HG03521 (cell line): ENCODE measurements around the gene CCDC78.

Experiments used
- ATAC-seq: cut with Tn5 transposase; IDR thresholded peaks from one replicate; pipeline ENCODE4 v1.9.1; 2021; ENCODE audit warnings: mild to moderate bottlenecking, moderate library complexity; ENCODE audit not compliant: unreplicated experiment

Gene CCDC78

DNA sequence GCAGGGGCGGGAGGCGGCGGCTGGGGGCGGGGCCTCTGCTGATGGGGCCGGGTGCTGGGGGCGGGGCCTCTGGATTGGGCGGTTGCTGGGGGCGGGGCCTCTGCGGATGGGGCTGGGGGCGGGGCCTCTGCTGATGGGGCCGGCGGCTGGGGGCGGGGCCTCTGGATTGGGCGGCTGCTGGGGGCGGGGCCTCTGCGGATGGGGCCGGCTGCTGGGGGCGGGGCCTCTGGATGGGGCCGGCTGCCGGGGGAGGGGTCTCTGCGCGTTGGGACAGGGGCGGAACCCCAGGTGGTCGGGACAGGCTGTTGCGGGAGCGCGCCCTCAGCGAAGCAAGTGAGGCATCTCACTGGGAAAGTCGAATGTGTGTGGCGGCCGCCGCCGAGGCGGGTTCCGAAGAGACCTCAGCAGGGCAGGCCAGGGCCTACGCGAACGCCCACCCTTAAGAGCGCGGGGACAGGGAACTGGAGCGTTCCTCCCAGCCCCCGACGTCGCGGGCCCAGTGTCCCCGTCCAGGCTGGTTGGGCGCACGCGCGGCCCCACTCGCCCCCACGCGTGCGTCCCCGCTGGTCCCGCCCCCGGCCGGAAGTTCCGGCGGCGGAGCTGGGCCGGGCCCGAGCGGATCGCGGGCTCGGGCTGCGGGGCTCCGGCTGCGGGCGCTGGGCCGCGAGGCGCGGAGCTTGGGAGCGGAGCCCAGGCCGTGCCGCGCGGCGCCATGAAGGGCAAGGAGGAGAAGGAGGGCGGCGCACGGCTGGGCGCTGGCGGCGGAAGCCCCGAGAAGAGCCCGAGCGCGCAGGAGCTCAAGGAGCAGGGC is 46.2 kb downstream of the CCDC78 start, which contains the start of gene STUB1:
Gene STUB1 (plus strand): TSS at position 597 of the 811 bp plus-strand sequence. CDS start 116 bp downstream, at position 713.
- peak; percentile 38 for ATAC-seq

DNA sequence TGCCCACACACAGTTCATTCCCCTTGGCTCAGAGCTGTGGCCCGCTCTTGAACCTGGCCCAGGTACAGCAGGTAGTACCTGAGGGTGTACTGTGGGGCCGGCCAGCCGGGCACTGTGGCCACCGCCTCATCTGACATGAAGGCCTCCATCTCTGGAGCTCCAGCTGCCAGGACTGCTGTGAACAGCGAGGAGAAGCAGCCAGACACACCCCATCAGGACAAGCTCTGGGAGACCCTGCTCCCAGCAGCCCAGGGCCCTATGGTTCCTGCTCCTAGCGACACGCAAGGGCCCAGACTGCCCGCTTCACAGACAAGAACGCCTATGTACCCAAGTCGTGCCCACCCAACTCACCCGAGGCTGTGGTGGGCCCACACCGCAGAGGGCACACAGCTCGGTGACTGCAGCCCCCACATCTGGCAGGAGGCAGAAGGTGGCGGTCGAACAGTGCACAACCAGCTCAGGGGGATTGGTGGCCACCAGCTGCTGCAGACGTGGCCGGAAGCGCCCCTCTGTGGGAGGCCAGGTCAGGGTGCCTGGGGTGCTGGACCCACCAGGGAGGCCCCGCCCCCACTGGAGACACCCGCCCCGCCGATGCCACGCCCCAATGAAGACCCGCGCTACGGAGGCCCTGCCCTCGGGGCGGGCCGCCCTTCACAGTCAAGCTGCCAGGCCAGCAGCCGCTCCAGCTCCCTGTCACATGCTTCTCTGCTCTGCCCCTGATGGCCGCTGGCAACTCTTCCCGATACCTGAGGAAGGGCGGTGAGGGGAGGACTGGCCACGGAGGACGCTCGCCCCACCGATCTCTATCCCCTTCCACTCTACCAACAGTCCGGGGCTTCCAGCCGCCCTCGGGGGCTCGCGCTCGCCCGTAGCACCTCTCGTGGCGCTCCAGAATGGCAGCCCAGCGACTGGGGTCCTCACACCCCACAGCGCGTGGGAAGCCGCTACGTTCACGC is 47.1 kb downstream of the CCDC78 start:
- no peak for ATAC-seq

DNA sequence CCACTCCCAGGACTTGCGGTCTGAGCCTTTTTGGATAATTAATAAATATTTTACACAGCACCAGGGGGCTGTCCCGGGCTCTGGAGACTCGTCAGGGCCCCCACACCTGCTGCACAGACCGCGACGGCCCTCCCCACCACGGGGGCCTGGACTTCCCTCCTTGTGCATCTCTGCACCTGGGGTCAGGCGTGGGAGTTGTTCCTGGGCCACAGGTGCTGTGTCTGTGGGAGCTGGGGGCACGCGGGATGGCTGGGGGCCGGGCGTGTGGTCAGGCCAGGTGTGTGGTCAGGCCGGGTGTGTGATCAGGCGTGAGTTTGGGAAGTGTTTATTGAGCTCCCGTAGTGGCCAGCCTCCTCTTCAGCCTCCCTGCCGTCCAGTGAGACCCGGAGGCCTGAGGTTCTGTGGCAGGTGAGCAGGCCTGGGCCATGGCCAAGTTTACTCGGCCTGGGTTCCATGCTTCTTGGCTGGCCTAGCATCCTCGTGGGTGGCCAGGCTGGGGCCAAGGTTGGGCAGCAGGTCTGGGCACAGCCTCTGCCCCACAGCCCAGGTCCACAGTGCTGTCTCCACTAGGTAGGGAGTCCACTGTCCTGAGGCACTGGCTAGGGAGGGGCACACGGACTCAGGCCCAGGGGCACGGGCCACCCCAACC is 47.9 kb downstream of the CCDC78 start:
- ATAC-seq: no peak

DNA sequence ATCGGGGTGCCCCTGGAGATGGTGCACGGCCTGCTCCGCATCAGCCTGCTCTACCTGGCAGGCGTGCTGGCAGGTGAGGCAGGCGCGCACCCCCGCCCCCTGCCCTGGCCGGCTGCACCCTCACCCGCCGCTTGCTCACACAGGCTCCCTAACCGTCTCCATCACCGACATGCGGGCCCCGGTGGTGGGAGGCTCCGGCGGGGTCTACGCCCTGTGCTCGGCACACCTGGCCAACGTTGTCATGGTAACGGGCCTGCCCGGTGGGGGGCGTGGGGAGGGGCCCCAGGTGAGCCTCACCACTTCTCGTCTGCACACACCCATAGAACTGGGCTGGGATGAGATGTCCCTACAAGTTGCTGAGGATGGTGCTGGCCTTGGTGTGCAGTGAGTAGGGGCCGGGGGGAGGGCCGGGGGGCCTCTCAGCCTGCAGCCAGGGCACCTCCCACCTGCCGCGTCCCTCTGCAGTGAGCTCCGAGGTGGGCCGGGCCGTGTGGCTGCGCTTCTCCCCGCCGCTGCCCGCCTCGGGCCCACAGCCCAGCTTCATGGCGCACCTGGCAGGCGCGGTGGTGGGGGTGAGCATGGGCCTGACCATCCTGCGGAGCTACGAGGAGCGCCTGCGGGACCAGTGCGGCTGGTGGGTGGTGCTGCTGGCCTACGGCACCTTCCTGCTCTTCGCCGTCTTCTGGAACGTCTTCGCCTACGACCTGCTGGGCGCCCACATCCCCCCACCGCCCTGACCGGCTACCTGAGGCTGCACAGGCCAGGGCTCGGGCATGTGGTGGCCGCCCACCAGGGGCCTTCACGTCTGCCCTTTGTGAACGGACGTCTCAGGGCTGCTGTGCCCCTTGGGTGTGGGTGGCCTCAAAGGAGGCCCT is 48.7 kb downstream of the CCDC78 start:
- no peak for ATAC-seq

DNA sequence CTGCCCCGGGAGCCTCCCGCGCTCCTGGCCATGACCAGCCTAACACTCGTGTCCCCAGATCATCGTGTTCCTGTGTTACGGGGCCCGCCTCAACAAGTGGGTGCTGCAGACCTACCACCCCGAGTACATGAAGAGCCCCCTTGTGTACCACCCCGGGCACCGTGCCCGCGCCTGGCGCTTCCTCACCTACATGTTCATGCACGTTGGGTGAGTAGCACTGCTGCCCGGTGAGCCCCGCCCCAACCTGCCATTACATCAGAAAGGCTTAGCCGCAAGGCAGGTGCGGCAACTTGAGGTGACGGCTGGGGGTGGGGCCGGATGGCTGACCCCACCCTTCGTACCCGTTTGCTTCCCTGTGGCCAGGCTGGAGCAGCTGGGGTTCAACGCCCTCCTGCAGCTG is 49.3 kb downstream of the CCDC78 start:
- no peak for ATAC-seq

DNA sequence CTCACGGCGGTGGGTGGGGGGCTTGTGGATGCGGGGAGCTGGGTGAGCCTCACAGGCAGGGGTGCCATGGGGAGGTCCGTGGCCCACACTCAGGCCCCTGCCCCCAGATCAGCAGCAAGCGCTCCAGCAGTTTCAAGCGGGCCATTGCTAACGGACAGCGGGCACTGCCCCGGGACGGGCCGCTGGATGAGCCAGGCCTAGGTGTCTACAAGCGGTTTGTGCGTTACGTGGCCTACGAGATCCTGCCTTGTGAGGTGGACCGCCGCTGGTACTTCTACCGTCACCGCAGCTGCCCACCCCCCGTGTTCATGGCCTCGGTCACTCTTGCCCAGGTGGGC is 49.7 kb downstream of the CCDC78 start:
- no peak for ATAC-seq

DNA sequence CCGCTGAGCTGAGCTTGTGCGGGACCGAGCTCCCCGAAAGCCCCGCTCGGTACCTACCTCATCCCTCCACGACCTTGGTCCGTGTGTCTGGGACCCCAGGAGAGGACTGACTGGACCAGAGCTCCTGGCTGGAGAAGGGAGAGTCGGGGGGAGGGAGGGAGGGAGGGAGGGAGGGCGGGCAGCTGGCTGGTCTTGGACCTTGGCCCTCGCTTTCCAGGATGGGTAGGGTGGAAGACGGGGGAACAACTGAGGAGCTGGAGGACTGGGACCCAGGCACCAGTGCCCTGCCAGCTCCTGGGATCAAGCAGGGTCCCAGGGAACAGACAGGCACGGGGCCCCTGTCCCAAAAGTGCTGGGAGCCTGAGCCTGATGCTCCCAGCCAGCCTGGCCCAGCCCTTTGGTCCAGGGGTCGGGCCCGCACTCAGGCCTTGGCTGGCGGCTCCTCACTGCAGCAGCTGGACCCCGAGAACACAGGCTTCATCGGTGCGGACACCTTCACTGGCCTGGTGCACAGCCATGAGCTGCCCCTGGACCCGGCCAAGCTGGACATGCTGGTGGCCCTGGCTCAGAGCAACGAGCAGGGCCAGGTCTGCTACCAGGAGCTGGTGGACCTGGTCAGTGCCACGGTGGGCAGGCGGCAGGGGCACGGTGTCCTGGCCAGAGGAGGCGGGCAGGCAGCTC is 50.2 kb downstream of the CCDC78 start:
- ATAC-seq: no peak

DNA sequence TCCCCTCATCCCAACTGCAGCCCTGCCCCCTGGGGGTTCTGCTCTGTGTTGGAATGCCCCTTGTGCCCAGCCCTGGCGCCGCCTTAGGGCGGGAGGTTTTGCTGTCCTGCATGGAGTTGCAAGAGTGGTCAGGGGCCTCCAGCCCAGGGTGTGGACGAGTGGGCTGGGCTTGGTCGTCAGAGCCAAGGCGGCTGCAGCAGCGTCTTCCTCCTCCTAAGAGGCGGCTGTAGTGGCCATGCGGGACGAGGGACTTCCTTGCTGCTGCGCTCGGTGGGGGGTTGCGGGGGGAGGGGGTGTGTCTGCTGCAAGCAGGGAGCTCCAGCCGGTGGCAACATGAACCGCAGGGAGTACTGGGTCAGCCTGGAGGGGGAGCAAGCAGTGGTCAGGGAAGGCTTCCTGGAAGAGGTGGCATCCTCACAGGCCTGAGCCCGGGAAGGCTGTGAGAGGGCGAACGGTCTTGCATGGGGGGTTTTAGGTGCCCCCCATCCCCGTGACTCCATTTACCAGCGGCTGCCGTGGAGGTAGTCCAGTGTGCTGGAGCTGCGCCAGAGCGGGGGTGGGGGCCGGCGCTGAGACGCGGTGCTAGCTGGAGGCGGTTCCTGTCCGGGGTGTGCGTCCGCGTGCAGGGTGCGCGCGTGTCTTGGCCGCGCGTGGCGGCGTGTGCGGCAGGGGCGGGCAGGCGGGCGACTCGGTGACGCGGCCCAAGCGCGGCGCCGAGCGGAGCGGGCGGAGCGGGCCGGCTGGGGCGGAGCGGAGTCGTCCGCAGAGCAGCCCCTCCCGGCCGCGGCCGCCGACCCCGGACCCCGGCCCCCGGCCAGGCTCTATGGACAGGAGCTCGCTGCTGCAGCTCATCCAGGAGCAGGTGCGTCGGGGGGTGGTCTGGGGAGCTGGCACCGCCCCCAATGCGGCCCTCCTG is 51.0 kb downstream of the CCDC78 start, which contains the start of gene RHBDL1:
Gene RHBDL1 (plus strand): TSS at position 704 of the 916 bp plus-strand sequence. CDS start 120 bp downstream, at position 824.
- ATAC-seq: no peak

DNA sequence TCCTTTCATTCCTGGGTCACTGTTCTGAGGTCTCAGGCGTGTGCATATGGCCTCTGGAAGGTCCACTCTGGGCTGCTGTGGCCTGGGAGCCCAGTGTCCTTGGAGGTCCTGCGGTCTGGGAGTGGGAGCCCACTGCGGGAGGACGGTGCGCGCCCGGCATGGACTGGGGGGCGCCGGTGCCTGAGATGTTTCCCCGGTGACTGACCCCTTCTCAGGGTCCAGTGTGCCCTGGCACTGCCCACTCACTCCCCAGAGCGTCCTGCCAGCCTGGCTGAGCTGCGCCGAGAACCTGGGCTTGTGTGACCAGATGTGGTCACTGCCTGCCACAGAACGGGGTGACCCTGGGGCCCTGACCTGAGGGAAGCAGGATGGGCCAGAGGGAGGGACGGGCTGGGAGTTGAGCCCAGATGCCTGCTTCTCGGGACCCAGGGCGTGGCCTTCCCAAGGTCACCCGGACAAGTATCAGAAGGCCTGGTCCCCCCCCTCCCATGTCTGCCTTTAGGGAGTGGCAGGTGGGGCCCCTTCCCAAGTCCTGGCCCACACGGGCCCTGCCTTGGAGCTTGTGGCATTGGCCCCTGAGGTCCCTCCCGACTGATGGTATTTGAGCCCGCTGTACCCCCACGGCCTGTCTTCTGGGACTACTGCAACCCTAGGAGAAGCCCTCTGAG is 51.9 kb downstream of the CCDC78 start:
- ATAC-seq: no peak

DNA sequence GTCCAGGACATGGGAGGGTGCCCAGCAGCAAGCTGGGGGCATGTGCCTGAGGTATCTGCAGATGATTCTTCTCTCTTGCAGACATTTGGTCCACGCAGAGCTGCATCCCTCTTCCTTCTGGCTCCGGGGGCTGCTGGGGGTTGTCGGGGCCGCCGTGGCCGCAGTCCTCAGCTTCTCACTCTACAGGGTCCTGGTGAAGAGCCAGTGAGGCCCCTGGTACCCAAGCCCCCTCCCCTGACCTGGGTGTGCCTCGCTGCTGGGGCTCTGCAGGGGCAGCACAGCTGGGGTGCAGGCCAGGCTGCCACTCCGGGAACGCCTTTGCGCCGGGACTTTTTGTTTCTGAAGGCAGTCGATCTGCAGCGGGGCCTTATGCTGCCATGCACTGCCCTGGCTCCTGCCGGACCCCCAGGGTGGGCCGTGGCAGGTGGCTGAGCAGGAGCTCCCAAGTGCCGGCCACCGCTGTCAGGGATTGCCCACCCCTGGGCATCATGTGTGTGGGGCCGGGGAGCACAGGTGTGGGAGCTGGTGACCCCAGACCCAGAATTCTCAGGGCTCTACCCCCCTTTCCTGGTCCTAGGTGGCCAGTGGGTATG is 52.7 kb downstream of the CCDC78 start:
- ATAC-seq: no peak

DNA sequence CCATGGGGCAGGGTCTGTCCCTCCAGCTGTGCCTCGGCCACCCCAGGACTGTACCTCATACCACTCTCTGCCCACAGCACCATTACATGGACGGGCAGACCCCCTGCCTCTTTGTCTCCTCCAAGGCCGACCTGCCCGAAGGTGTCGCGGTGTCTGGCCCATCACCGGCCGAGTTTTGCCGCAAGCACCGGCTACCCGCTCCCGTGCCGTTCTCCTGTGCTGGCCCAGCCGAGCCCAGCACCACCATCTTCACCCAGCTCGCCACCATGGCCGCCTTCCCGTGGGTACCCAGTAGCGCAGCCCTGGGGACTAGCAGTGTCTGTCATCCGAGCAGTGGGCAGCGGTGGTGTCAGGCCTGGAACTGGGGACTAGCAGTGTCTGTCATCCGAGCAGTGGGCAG is 53.4 kb downstream of the CCDC78 start:
- no peak for ATAC-seq
